DOHH2 (cell line): ENCODE data around the gene LRMDA.

ENCODE experiments used
- H3F3A ChIP-seq: fragments of 200-600 bp; sonication (generic), shearing (Covaris generic); 2 replicates; pipeline ENCODE4 v1.6.0; 2016; ENCODE audit warnings: antibody characterized with exemption, mild to moderate bottlenecking; ENCODE audit not compliant: control insufficient read depth, insufficient read depth
- H3K27ac ChIP-seq: fragments of 200-600 bp; sonication (generic); 2 replicates; pipeline ENCODE4 v1.5.1; 2014; ENCODE audit warnings: low read depth, mild to moderate bottlenecking, low read length, moderate library complexity
- H3K27me3 ChIP-seq: fragments of 200-600 bp; sonication (generic); 2 replicates; pipeline ENCODE4 v1.6.1; 2014; ENCODE audit warnings: mild to moderate bottlenecking, low read length, mixed read lengths; ENCODE audit not compliant: control insufficient read depth
- H3K36me3 ChIP-seq: fragments of 200-600 bp; sonication (generic); 2 replicates; pipeline ENCODE4 v1.6.1; 2014; ENCODE audit warnings: mild to moderate bottlenecking, low read length, moderate library complexity, mixed read lengths; ENCODE audit not compliant: control insufficient read depth
- H3K4me1 ChIP-seq: fragments of 200-600 bp; sonication (generic); 2 replicates; pipeline ENCODE4 v1.6.1; 2014; ENCODE audit warnings: mild to moderate bottlenecking, low read length, mixed read lengths; ENCODE audit not compliant: control insufficient read depth
- H3K4me2 ChIP-seq: fragments of 200-600 bp; sonication (generic); 2 replicates; pipeline ENCODE4 v1.6.0; 2014; ENCODE audit warnings: mild to moderate bottlenecking, low read length, moderate library complexity
- H3K4me3 ChIP-seq: fragments of 200-600 bp; sonication (generic); 2 replicates; pipeline ENCODE4 v1.5.1; 2014; ENCODE audit warnings: mild to moderate bottlenecking, low read length, mixed read lengths
- H3K79me2 ChIP-seq: fragments of 200-600 bp; sonication (generic); 2 replicates; pipeline ENCODE4 v1.6.1; 2014; ENCODE audit warnings: mild to moderate bottlenecking, low read length, mixed read lengths; ENCODE audit not compliant: control insufficient read depth
- H3K9me2 ChIP-seq: fragments of 200-600 bp; sonication (generic); replicated peaks from 2 replicates; pipeline ENCODE4 v1.6.1; 2014; ENCODE audit warnings: mild to moderate bottlenecking, low read length, mixed read lengths; ENCODE audit not compliant: control insufficient read depth
- H3K9me3 ChIP-seq: fragments of 200-600 bp; sonication (generic); 2 replicates; pipeline ENCODE4 v1.6.1; 2014; ENCODE audit warnings: antibody characterized with exemption, low read length, mixed read lengths; ENCODE audit not compliant: control insufficient read depth, insufficient read depth
- H4K20me1 ChIP-seq: fragments of 200-600 bp; sonication (generic); 2 replicates; pipeline ENCODE4 v1.6.0; 2014; ENCODE audit warnings: low read depth, mild to moderate bottlenecking, antibody characterized with exemption, low read length, moderate library complexity; ENCODE audit not compliant: control insufficient read depth, insufficient read depth
- EZH2phosphoT487 ChIP-seq: fragments of 200-600 bp; sonication (generic); IDR thresholded peaks from 2 replicates; pipeline ENCODE4 v1.6.1; 2017; ENCODE audit warnings: borderline replicate concordance, mild to moderate bottlenecking, antibody characterized with exemption, low read length, moderate library complexity, mixed read lengths
- TF ChIP-seq, protein P1 (sequence below): fragments of 200-600 bp; sonication (generic); IDR thresholded peaks from one replicate; pipeline ENCODE4 v1.5.1; 2014; ENCODE audit warnings: antibody characterized with exemption, mild to moderate bottlenecking, low read depth, low read length; ENCODE audit not compliant: poor library complexity, severe bottlenecking

LRMDA gene

DNA sequence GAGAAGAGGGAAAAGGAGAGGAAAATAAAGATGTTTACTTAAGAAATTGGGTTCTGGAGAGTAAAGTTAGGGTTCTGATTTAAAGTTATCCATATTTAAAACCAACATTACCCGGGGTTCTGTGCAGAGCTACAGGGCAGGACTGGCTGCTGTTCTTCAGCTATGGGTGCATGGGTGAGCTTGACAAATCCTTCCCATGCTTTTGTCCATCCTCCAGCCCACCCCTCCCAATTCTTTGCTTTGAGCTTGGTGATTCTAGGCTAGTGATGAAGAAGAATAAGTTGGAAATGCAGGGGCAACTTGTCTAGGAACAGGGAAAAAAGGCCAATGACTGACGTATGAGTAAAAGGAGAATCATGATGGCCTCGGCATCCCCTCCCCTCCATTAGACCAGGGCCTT, 636.0 kb downstream of the LRMDA start:
- H3K36me3 ChIP-seq = no peaks in the 10 kb centered on the region
- TF ChIP-seq, protein P1, sequence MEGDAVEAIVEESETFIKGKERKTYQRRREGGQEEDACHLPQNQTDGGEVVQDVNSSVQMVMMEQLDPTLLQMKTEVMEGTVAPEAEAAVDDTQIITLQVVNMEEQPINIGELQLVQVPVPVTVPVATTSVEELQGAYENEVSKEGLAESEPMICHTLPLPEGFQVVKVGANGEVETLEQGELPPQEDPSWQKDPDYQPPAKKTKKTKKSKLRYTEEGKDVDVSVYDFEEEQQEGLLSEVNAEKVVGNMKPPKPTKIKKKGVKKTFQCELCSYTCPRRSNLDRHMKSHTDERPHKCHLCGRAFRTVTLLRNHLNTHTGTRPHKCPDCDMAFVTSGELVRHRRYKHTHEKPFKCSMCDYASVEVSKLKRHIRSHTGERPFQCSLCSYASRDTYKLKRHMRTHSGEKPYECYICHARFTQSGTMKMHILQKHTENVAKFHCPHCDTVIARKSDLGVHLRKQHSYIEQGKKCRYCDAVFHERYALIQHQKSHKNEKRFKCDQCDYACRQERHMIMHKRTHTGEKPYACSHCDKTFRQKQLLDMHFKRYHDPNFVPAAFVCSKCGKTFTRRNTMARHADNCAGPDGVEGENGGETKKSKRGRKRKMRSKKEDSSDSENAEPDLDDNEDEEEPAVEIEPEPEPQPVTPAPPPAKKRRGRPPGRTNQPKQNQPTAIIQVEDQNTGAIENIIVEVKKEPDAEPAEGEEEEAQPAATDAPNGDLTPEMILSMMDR = no peak
- no peak for TF ChIP-seq EZH2phosphoT487
- no peak overlapping the region for H3K4me3 ChIP-seq
- no peaks in the 10 kb centered on the region for H3K4me1 ChIP-seq
- no peaks in the 10 kb centered on the region for H3F3A ChIP-seq
- no peak overlapping the region for H3K27ac ChIP-seq
- no peaks in the 10 kb centered on the region for H3K79me2 ChIP-seq
- no peaks in the 10 kb centered on the region for H3K9me2 ChIP-seq
- no peaks in the 10 kb centered on the region for H3K27me3 ChIP-seq
- H4K20me1 ChIP-seq = no peaks in the 10 kb centered on the region
- no peaks in the 10 kb centered on the region for H3K9me3 ChIP-seq
- H3K4me2 ChIP-seq = no peak overlapping the region

DNA sequence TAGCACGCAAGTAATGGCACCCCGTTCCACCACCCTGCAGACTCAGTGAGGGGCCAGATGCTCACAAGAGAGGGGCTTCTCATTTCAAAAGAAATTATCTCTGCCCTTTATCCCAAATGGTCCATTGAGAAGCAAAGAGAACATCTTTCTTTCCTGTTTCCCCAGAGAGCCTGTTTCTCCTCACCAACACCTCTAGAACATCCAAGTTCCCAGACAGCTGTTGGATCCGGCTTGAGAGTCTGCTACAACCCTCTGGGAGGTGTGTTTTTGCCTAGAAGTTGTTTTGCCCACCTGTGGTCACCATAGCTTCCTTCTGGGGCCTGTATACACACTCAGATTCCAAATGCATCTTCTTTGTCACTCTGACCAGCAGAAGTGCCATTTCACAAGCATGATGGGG, 637.4 kb downstream of the LRMDA start:
- Histone ChIP-seq H3K79me2 (no peaks in the 10 kb centered on the region), H3K27me3 (no peaks in the 10 kb centered on the region), H3K9me3 (no peaks in the 10 kb centered on the region), H3K36me3 (no peaks in the 10 kb centered on the region), H4K20me1 (no peaks in the 10 kb centered on the region), H3K27ac (no peak overlapping the region), H3F3A (no peaks in the 10 kb centered on the region), H3K4me3 (no peak overlapping the region), H3K4me2 (no peak overlapping the region), H3K9me2 (no peaks in the 10 kb centered on the region), H3K4me1 (no peaks in the 10 kb centered on the region)
- TF ChIP-seq, protein P1 = no peak
- TF ChIP-seq EZH2phosphoT487 = no peak

DNA sequence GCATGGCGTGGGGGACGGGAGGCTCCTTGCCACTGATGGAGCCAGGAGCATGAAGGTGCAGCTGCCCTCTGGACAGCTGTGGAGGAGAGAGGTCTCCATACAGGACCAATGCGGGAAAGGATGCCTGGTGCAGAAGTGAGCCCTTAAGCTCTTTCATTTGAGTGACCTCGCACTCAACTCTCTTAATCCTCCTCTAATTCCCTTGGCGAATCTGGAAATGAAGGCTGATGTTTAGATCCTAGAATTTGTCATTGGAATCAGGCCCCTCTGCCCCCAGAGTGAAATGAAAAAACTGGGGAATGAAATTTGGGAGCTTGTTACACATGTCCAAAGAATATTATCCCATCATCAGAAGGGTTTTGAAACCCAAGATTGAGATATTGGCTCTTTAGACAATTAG, 639.5 kb downstream of the LRMDA start:
- no peaks in the 10 kb centered on the region for H3K36me3 ChIP-seq
- no peak for TF ChIP-seq EZH2phosphoT487
- TF ChIP-seq, protein P1 = no peak
- no peaks in the 10 kb centered on the region for H3K4me1 ChIP-seq
- H3K79me2 ChIP-seq = no peaks in the 10 kb centered on the region
- H4K20me1 ChIP-seq = no peaks in the 10 kb centered on the region
- no peaks in the 10 kb centered on the region for H3F3A ChIP-seq
- H3K4me3 ChIP-seq = no peak overlapping the region
- no peaks in the 10 kb centered on the region for H3K9me2 ChIP-seq
- no peaks in the 10 kb centered on the region for H3K27me3 ChIP-seq
- peaks cover 4% of the 10 kb centered on the region; the same call in 1 of the 2 replicates for H3K9me3 ChIP-seq
- H3K27ac ChIP-seq = no peak overlapping the region
- H3K4me2 ChIP-seq = no peak overlapping the region
